Activated CD4-positive, alpha-beta T cell treated with anti-CD3 and anti-CD28 coated beads for 4 hours (primary cell): Measurements from ENCODE around the gene C16orf90.

Source experiments
- DNase-seq, 2 donors: peaks; one replicate each; pipeline ENCODE4 v3.0.0-alpha.2; 2020

The C16orf90 gene, protein sequence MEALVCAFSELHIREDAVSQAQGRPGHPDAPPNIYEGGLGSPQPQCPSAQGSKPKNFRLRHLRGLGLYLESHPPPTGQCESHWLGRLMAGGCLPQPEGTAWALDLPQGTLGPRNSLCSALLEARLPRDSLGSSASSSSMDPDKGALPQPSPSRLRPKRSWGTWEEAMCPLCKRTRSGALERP

GRCh38 chr16:3495176-3495575, at the start of gene C16orf90:
Gene C16orf90 (minus strand): TSS chr16:3495489. CDS start chr16:3495421, 68 bp downstream.
- DNase-seq: no peak

DNA sequence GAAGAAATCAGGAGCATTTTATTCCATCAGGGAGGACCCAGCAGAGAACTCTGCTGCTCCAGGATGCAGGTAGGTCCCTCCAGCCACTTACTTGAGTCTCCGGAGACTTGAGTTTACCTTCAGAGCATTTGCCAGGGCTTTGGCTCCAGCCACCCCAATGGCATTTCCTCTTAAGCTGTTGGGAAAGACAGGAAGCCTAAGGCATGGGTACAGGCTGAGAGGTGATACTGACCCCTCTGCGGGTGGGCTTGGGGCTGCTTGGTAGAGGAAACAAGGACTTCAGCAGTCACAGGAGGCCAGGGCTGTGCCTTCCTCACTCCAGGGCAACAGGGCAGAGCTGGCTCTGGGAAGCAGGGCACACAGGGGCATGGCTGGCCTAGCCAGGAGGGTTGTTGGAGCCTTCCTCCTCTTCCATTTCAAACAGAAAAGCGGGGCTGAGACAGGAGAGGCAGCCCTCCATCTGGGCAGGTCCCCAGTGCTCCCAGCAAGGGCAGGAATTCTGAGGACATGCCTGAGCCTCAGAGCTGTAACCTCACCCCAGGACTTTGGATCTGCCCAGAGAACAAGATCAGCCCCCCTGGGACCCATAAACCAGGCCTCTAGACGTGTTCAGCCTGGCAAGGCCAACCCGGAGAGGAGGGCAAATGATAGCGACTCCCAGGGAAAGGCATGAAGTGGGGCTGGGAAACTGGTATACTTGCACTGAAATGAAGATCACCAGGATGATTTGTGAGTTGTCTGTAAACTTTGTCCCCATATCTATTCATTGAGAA, 47.5 kb upstream of the C16orf90 start:
- no peak for DNase-seq

- DNase-seq: no peak
Measured at GRCh38 chr16:3541527-3542155, 46.4 kb upstream of the C16orf90 start.

- no peak for DNase-seq
Measured at GRCh38 chr16:3538222-3538621, 42.9 kb upstream of the C16orf90 start.

DNA sequence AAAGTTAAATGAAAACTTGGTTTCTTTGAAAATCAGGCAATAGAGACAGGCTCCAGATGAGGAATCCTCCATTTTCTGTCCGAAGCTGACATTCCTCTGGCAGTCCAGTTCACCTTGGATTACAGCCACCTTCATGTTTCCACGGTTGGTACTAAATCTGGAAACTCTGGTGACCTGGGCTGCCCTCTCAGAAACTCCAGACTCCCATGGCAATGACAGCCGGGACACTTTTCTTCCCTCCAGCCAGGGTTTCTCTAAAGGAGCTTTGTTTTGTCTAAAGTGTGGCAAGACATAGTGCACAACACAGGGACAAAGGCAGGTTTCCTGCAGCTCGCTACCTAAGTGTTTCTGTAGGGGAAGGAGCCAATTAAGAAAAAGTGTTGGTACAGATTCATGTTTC, 41.6 kb upstream of the C16orf90 start:
- no peak for DNase-seq

DNA sequence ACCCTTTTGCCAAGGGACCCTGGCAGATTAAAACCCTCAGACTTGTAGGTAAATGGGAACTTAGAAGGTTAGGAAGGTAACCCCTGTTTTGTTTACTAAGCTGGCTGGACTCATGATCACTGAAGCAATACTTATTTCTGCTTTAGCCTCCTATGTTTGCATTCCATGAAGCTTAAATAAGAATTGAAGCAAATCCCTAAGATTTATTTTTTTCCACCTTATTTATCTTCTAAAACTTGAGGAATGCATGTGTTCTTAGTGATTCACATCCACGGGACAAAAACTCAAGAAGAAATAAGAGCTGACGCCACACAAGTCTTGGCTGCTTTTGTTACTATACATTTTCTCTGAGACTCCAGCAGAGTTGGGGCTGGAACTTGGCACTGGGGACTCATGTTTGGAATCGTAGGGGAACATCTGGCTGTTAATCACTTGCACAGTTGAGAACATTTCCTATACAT, 41.0 kb upstream of the C16orf90 start:
- DNase-seq: no peak

- DNase-seq: no peak
Measured at GRCh38 chr16:3534126-3534525, 38.8 kb upstream of the C16orf90 start.

DNA sequence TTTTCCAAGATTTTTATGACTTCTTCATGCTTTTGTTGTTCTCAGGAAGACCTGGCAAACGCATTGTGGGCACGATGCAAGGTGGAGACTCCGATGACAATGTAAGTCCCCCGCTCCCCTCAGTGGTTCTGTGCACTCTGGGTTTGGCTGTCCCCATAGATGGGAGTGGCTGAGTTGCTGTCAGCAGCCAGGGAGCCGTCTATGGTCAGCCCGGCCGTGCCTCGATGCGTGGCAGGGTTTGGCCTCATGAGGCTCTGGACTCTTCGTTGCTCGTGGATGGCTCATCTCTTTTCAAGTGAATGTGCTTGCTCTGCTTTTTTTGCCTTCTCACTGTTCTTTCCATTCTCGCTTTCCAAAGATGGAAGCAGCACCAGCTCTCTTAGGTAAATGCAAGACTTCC, 37.5 kb upstream of the C16orf90 start:
- DNase-seq: no peak

- no peak for DNase-seq
Measured at GRCh38 chr16:3530371-3530914, 35.2 kb upstream of the C16orf90 start.

DNA sequence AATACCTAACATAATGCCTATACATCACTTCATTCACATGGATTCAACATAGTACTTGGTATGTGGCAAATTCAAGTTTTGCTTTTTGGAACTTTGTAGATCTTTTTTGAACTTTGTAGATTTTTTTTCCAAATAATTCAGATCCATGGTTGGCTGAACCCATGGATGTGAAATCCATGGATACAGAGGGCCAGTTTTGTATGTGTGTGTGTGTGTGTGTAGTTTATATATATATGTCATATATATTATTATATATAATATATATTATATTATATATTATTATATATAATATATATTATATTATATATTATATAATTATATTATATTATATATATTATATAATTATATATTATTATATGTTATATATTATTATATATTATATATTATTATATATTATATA, 33.9 kb upstream of the C16orf90 start:
- DNase-seq: no peak

DNA sequence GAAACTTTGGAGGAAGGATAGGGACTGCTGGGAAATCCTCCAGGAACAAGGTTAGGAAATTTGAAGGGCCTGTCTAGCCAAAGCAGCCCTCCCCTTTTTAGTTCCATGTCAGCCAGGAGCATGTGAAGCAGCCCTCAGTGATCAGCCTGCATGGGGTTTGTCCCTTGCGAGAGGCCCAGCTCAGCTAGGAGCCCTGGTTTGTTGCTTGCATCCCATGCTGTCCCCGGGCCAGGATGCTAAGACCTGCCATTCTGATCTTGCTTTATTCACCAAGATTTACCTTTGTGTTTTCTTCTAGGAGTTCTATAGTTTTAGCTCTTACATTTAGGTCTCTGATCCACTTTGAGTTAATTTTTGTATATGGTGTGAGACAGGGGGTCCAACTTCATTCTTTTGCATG, 33.1 kb upstream of the C16orf90 start:
- no peak for DNase-seq

DNA sequence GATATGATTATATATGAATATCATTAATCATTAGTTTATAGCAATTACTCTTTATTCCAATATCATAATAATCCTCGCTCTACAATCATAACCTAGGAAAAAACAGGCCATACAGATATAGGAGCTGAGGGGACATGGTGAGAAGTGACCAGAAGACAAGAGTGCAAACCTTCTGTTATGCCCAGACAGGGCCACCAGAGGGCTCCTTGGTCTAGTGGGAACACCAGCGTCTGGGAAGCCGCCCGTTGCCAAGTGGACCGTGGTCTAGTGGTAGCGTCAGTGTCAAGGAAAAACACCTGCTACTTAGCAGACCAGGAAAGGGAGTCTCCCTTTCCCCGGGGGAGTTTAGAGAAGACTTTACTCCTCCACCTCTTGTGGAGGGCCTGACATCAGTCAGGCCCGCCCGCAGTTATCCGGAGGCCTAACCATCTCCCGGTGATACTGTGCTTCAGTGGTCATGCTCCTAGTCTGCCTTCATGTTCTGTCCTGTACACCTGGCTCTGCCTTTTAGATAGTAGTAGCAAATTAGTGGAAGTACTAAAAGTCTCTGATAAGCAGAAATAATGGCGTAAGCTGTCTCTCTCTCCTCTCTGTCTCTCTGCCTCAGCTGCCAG, 32.0 kb upstream of the C16orf90 start:
- DNase-seq: peak; percentile 43 to 53

GRCh38 chr16:3525951-3526350, 30.7 kb upstream of the C16orf90 start:
- DNase-seq: no peak

DNA sequence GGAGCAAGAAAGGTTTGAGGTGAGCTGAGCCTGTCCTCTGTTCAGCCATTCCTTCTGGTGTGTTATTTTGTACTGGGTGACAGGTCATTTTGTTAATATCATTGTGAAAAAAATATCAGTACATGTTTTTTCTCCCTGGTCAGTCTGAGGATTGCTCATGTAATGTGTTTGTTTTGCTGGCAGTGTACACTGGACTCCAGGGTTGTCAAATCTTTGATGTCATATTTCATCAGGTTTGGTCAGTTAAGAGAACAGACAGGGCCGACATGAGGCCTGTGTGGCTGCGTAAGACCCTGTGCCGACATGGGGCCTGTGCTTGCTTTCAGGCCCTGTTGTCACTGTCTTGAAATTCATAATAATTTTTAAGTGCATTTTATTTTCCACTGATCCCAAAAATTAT, 28.0 kb upstream of the C16orf90 start:
- DNase-seq: no peak

DNA sequence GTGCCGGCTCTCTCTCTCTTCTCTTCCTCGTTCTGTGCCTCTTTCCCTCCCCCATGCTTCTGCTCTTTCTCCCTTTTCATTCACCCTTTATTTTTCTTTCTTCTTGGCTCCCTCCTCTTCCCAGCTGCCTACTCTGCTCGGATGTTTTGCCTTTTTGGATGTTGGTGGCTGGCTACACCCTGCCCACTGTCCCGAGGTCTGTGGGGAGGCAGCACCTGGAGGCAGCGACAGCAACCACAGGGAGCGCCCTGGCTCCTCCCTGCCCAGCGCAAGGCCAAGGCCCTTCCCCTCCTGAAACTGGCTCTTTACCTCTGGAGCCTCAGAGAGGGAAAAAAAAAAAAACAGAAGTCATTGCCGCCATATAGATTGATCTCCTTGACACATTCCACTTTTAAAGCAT, 25.6 kb upstream of the C16orf90 start:
- DNase-seq: no peak

DNA sequence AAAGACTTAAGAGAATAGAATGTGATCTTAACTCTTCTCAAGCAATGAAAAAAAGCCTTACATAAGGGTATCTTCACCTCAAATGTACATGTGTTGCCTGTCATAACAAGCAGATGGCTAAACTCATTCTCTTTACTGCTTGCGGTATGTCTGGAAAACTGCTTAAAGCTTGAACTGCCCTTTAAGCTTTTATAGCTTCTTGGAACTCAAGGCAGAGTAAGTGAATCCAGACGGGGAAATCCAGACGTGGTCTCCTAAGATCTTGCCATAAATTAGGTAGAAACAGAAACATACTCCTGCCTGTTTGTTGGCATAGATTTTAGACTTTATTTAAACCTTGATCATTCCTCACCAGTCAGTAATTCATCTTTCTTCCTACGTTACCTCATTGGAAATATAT, 25.1 kb upstream of the C16orf90 start:
- DNase-seq: no peak

GRCh38 chr16:3519581-3519980, 24.3 kb upstream of the C16orf90 start:
- DNase-seq: no peak

GRCh38 chr16:3518986-3519348, 23.7 kb upstream of the C16orf90 start:
- no peak for DNase-seq

- no peak for DNase-seq
Measured at GRCh38 chr16:3518292-3518985, 23.1 kb upstream of the C16orf90 start.

GRCh38 chr16:3515897-3516296, 20.6 kb upstream of the C16orf90 start:
- DNase-seq: no peak

- no peak for DNase-seq
Measured at GRCh38 chr16:3514621-3515020, 19.3 kb upstream of the C16orf90 start.

- no peak for DNase-seq
Measured at GRCh38 chr16:3513892-3514583, 18.7 kb upstream of the C16orf90 start.
